ENCODE measurements around the gene TOP2A. TPM values are rescaled to one million over a fixed set of nuclear protein-coding genes. Genes with fewer than 3 reads are reported as not detected.

TOP2A gene
- total RNA-seq, 4 donors from 2014 or later, result 0.75 to 8.5 (median 3.7) TPM

- no peak for TF ChIP-seq CTCF (IDR thresholded peaks at IDR 0.05; ENCODE audit: low read depth)
Observed at GRCh38 chr17:40450175-40450574, 32.5 kb upstream of the TOP2A start.

- no peak for TF ChIP-seq CTCF (IDR thresholded peaks at IDR 0.05; ENCODE audit: low read depth)
Observed at GRCh38 chr17:40448639-40449261, 31.1 kb upstream of the TOP2A start.

GRCh38 chr17:40448213-40448638 is 30.5 kb upstream of the TOP2A start:
- no peak for TF ChIP-seq CTCF (IDR thresholded peaks at IDR 0.05; ENCODE audit: low read depth)

GRCh38 chr17:40447806-40448205 is 30.1 kb upstream of the TOP2A start:
- TF ChIP-seq CTCF (IDR thresholded peaks at IDR 0.05; ENCODE audit: low read depth), result no peak

- TF ChIP-seq CTCF (IDR thresholded peaks at IDR 0.05; ENCODE audit: low read depth), result no peak
Observed at GRCh38 chr17:40447148-40447644, 29.5 kb upstream of the TOP2A start.

- TF ChIP-seq CTCF (IDR thresholded peaks at IDR 0.05; ENCODE audit: low read depth), result no peak
Observed at GRCh38 chr17:40445751-40446468, 28.2 kb upstream of the TOP2A start.
